ENCODE measurements around the gene DMRTC1. TPM values are rescaled to one million over a fixed set of nuclear protein-coding genes. Genes with fewer than 3 reads are reported as not detected.
"Not testable (repeated sequence)": the region's sequence is repeated elsewhere in the genome, so short reads cannot be mapped to it uniquely, and the experiment has no call there.

Gene DMRTC1, protein sequence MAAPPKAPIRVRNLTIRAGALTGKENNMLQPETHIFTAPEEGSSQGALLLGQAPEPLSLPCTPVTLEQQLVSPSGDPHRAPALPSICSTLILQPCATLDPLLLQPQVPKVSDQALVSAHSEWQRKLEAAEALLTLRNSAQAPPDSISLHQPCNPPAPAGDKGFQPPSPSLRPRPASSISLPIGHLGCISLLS
- 1 to 10 TPM in 1 of 6 donors, under 1 TPM in 4, not detected in 1; 0.20 to 2.1 (median 0.40) TPM for polyA plus RNA-seq (ENCODE audit: low read depth in 6 of 6)

DNA sequence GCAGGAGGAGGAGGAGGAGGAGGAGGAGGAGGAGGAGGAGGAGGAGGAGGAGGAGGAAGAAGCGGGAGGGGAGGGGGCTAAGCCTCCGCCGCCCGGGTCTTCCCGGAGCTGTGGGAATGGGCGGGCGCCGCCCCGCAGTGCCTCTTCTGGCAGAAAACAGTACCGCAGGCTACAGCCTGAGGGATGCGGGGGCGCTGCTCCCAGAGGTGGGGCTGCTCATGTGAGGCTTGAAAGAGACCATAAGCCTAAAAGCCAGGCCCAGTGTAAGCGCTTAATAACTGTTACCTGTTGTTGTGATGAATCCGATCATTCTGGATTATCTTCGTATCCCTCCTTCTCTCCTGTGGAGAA lies at the start of gene DMRTC1:
TSS of gene DMRTC1 (minus strand) at position 19 of the 351 bp plus-strand sequence. CDS start 68,143 bp downstream, outside the sequence.
- H3K9me3 Mint-ChIP-seq, DNase-seq, H3K36me3 Mint-ChIP-seq, H3K4me1 Mint-ChIP-seq, H3K27ac Mint-ChIP-seq, H3K27me3 Mint-ChIP-seq: not testable (repeated sequence)
- H3K4me3 Mint-ChIP-seq: peak within 1 kb of the TSS in 1 of 8 donors; percentile 82
- ATAC-seq (ENCODE audit: low read depth in 2 of 2): peak; percentile 78 to 82

DNA sequence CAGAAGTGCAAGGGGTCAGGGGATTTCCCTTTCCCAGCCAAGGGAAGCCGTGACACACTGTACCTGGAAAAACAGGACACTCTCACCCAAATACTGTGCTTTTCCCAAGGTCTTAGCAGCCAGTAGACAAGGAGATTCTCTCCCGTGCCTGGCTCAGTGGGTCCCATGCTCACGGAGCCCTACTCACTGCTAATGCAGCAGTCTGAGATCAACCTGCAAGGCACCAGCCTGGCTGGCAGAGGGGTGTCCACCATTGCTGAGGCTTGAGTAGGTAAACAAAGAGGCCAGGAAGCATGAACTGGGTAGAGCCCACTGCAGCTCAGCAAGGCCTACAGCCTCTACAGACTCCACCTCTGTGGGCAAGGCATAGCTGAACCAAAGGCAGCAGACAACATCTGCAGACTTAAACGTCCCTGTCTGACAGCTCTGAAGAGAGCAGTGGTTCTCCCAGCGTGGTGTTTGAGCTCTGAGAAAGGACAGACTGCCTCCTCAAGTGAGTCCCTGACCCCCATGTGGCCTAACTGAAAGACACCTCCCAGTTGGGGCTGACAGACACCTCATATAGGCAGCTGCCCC lies 37.3 kb upstream of the DMRTC1 start:
- H3K4me3 Mint-ChIP-seq; H3K4me1 Mint-ChIP-seq; H3K27ac Mint-ChIP-seq; H3K36me3 Mint-ChIP-seq; H3K27me3 Mint-ChIP-seq; ATAC-seq (ENCODE audit: low read depth in 2 of 2); DNase-seq: not testable (repeated sequence)
- H3K9me3 Mint-ChIP-seq: peaks cover 3 to 19% (median 9%) of the 10 kb centered on the region in 7 donors

DNA sequence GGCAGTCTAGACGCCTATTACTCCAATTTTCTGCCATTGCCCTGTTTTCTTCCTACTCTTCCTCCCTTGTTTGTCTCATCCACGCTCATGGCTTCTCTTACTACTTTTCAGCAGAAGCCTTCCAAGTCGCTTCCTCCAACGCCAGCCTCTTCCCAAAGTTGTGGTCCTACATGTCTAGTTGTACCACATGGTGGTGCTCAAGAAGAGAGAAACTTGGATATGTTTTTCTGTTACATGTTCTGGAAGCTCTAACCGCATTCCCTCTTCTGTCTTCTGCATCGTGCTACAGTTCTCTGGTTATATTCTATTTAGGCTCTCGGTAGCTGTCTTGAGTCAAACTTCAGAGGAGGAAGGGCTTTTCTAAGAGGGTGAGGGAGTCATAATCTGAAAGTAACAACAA lies 31.2 kb upstream of the DMRTC1 start:
- not testable (repeated sequence) for H3K36me3 Mint-ChIP-seq; ATAC-seq (ENCODE audit: low read depth in 2 of 2); DNase-seq; H3K27me3 Mint-ChIP-seq; H3K4me3 Mint-ChIP-seq; H3K27ac Mint-ChIP-seq; H3K9me3 Mint-ChIP-seq; H3K4me1 Mint-ChIP-seq

DNA sequence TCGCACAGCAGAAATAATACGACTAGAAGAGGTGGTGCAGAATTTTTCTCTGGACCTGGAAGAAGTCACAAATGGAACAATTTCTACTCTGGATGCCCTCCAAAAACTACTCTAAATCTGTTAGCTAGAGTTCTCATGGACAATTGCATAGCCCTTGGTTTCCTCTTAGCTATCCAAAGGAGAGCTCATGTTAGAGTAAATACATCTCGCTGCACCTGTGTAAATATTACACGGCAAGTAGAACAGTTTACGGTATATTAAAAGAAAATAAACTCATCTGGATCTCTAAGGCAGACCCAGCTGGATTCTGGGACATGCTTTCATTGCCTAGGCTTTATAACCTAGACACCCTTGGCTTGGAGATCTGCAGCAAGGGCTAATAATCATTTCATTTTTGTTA lies 28.2 kb upstream of the DMRTC1 start:
- H3K27ac Mint-ChIP-seq; H3K4me1 Mint-ChIP-seq; H3K36me3 Mint-ChIP-seq; DNase-seq; H3K27me3 Mint-ChIP-seq; ATAC-seq (ENCODE audit: low read depth in 2 of 2); H3K9me3 Mint-ChIP-seq; H3K4me3 Mint-ChIP-seq: not testable (repeated sequence)

DNA sequence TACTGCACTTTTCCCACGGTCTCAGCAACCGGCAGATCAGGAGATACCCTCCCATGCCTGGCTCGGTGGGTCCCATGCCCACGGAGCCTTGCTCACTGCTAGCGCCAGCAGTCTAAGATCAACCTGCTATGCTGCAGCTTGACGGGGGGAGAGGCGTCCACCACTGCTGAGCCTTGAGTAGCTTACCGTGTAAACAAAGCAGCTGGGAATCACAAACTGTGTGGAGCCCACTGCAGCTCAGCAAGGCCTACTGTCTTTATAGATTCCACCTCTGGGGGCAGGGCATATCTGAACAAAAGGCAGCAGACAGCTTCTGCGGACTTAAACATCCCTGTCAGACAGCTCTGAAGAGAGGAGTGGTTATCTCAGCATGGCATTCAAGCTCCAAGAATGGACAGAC lies 16.3 kb upstream of the DMRTC1 start:
- not testable (repeated sequence) for H3K27ac Mint-ChIP-seq; H3K27me3 Mint-ChIP-seq; DNase-seq; H3K36me3 Mint-ChIP-seq; H3K4me3 Mint-ChIP-seq; ATAC-seq (ENCODE audit: low read depth in 2 of 2); H3K9me3 Mint-ChIP-seq; H3K4me1 Mint-ChIP-seq

DNA sequence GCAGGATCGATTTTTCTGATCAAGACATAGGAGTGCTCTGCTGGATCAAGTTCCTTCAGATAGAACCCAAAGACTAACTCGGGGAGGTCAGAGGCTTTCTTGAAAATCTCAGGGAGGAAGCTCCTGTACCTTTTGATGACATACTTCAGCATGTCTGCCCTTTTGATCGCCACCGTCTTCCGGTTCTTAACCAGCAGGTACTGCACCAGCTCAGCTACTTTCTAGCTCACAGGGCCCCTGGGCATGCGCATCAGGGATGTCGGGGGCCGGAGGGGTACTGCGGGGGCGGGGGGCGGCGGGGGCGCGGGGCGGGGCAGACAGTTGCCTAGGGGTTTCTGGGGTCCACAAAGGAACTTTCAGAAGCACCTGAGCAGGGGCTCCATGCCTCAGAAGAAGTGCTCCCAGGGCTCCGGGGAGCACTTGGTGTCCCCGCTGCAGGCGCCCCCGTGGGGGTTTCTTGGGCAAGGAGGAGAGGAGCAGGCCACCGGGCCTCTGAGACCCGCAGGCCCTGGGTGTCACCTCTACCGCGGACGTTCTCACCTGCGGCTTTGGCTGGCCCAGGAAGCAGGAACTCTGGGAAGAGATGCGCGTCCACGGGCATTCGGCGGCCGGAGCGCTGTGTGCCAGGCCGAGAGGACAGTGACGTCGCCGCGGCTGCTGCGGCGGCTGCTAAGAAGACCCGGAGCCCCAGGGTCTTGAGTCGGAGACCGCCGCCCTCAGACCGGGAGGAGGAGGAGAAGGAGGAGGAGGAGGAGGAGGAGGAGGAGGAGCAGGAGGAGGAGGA lies 410 bp downstream of the DMRTC1 start:
- ATAC-seq (ENCODE audit: low read depth in 2 of 2): peak; percentile 77 to 79
- H3K27me3 Mint-ChIP-seq, H3K9me3 Mint-ChIP-seq, H3K36me3 Mint-ChIP-seq, H3K4me1 Mint-ChIP-seq, DNase-seq, H3K27ac Mint-ChIP-seq: not testable (repeated sequence)
- peak overlapping the region in 1 of 8 donors; percentile 82 for H3K4me3 Mint-ChIP-seq

DNA sequence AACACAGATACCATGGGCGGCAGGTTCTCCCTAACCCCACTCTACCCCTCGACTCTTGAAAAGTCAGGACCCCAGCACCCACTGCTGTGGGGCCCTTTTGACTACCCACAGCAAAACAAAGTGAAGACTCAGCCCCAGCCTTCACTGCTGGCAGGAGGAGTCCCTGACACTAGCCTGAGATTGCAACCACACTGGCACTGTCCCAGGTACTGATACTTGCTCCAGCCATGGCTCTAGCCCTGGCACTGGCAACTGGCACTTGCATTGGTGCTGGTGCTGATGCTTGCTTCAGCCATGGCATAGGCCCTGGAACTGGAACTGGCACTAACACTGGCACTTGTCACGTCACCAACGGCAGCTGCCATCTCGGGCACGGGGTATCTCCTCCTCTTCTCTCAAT lies 1.4 kb downstream of the DMRTC1 start:
- H3K9me3 Mint-ChIP-seq; H3K27ac Mint-ChIP-seq; H3K4me1 Mint-ChIP-seq; ATAC-seq (ENCODE audit: low read depth in 2 of 2); H3K36me3 Mint-ChIP-seq; H3K27me3 Mint-ChIP-seq; H3K4me3 Mint-ChIP-seq; DNase-seq: not testable (repeated sequence)

DNA sequence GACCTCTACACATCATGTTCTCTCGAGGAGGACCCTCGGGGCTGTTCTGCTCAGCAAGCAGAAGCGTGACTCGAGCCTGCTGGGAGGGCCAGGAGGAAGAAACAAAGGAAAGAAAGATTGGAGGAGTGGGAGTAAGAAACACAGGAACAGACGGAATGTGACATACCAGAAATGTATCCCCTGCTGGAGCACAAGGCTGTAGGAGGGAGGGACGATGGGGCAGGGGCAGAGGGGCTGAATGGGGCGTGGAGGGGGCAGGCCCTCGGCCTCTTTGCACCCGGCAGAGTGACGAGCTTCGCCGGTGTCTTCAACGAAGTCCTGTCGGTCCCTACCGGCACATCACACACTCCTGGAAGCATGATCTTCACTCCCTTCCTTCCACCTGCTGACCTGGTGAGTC lies 5.7 kb downstream of the DMRTC1 start, which contains the start of gene FAM236A:
TSS of gene FAM236A (plus strand) at position 301 of the 400 bp plus-strand sequence. CDS start at position 358, 57 bp downstream.
- not testable (repeated sequence) for H3K36me3 Mint-ChIP-seq, H3K27me3 Mint-ChIP-seq

DNA sequence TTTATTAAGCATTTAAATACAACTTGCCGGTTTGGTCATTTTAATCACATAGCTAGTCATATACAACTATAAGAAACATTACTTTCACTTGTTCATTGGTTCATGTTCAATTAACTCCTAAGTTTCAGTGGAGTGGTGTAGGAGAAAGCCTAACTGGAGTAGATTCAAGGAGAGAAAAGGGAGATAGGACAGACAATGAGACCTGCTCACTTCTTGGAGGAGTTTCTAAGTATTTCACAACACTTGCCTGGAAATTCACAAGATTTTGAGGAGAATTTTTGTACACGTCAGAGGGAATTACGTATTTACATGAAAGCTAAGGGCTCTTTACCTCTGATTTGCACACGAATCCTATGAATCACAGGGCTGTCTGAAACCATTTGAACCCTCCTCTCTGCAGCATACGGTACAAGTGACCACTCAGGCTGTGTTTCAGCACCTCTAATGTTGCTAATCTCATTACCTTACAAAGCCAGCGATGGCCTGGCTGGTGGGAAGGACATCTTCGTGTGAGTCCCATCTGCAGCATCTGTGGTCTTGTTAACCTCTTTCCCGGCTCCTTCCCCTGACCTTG lies 6.7 kb downstream of the DMRTC1 start:
- not testable (repeated sequence) for H3K27ac Mint-ChIP-seq

More for the DNA sequence above, 5.7 kb downstream of the DMRTC1 start, which contains the start of gene FAM236A:
- ATAC-seq (ENCODE audit: low read depth in 2 of 2); H3K27ac Mint-ChIP-seq; H3K4me3 Mint-ChIP-seq; H3K4me1 Mint-ChIP-seq; H3K9me3 Mint-ChIP-seq; DNase-seq: not testable (repeated sequence)

DNA sequence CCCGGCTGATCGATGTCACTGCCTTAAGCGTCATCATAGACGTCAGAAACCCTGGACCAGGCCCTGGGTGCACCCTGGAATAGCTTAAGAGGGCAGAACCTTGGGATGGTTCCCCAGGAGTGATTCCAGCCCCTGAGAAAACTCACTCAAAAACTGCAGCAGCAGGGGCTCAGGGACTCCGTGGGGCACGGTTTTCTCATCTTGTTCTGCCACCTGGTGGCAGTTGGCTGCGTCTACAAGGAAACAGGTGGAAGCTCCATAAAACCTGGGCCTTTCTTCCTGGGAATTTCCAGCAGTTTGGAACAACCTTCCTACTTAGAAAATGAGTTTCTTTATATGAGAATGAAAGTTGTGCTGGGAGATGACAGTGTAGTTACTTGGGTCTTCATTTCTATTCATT lies 7.2 kb downstream of the DMRTC1 start:
- not testable (repeated sequence) for H3K27ac Mint-ChIP-seq; H3K27me3 Mint-ChIP-seq; H3K9me3 Mint-ChIP-seq; H3K36me3 Mint-ChIP-seq; H3K4me3 Mint-ChIP-seq; ATAC-seq (ENCODE audit: low read depth in 2 of 2); H3K4me1 Mint-ChIP-seq; DNase-seq

More for the DNA sequence above, 6.7 kb downstream of the DMRTC1 start:
- H3K9me3 Mint-ChIP-seq; H3K36me3 Mint-ChIP-seq; DNase-seq; ATAC-seq (ENCODE audit: low read depth in 2 of 2); H3K4me1 Mint-ChIP-seq; H3K4me3 Mint-ChIP-seq; H3K27me3 Mint-ChIP-seq: not testable (repeated sequence)

DNA sequence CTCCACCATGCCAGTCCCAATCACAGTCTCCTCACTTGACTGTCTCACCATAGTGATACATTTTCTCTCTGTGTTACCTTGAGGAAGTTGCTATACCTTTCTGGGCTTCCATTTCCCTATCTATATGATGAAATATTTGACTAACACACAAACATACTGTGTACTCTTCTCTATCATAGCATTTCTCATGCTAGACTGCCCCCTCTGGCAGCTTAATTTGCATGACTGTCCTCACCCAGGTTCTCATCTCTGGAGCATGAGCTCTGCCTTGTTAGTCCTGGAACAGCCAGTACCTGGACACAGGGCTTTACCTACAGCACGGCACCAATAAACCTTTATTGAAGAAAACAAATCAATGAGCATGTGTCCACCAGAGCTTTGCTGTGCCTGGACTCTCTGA lies 11.4 kb downstream of the DMRTC1 start:
- H3K9me3 Mint-ChIP-seq; H3K36me3 Mint-ChIP-seq; H3K27me3 Mint-ChIP-seq; ATAC-seq (ENCODE audit: low read depth in 2 of 2); H3K4me3 Mint-ChIP-seq; DNase-seq; H3K27ac Mint-ChIP-seq; H3K4me1 Mint-ChIP-seq: not testable (repeated sequence)

DNA sequence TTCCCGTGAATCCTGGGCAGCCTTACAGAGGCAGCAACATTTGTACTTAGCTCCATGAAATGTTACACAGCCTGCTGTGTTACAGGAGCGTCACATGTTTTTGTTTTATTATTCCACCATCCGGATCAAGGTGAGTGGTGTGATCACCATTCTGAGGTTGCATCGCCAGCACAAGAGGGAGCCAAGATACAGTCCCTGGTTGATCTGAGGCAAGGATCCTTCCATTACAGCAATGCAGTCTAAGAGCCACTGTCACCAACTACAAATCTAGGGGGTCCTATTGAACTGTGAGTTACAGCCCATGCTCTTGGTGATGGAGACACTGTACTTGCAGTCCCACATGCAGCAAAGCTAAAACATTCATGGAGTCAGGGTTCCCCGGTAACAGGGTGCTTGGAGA lies 27.5 kb downstream of the DMRTC1 start:
- not testable (repeated sequence) for H3K9me3 Mint-ChIP-seq; H3K4me3 Mint-ChIP-seq; H3K36me3 Mint-ChIP-seq; ATAC-seq (ENCODE audit: low read depth in 2 of 2); H3K27me3 Mint-ChIP-seq; H3K27ac Mint-ChIP-seq; H3K4me1 Mint-ChIP-seq; DNase-seq

DNA sequence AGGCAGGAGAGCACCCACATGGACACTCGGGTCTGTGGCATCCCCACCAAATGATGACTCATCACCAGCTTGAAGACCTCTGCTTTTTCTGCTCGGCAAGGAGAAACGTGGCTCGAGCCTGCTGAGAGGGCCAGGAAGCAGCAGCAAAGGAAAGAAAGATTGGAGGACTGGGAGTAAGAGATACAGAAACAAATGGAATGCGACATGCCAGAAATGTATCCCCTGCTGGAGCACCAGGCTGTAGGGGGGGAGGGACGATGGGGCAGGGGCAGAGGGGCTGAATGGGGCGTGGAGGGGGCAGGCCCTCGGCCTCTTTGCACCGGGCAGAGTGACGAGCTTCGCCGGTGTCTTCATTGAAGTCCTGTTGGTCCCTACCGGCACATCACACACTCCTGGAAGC lies 31.3 kb downstream of the DMRTC1 start, which contains the start of gene FAM236C:
TSS of gene FAM236C (plus strand) at position 301 of the 400 bp plus-strand sequence. CDS start 100 bp downstream, outside the sequence.
- DNase-seq; H3K27ac Mint-ChIP-seq; H3K9me3 Mint-ChIP-seq; ATAC-seq (ENCODE audit: low read depth in 2 of 2); H3K4me1 Mint-ChIP-seq; H3K27me3 Mint-ChIP-seq; H3K36me3 Mint-ChIP-seq; H3K4me3 Mint-ChIP-seq: not testable (repeated sequence)

DNA sequence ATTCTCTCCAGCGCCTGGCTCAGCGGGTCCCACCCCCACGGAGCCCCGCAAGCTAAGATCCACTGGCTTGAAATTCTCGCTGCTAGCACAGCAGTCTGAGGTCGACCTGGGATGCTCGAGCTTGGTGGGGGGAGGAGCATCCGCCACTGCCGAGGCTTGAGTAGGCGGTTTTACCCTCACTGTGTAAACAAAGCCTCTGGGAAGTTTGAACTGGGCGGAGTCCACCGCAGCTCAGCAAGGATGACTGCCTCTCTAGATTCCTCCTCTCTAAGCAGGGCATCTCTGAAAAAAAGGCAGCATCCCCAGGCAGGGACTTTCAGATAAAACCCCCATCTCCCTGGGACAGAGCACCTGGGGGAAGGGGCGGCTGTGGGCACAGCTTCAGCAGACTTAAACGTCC lies 53.9 kb downstream of the DMRTC1 start:
- not testable (repeated sequence) for H3K27ac Mint-ChIP-seq; DNase-seq; H3K4me1 Mint-ChIP-seq; H3K4me3 Mint-ChIP-seq; H3K27me3 Mint-ChIP-seq; H3K9me3 Mint-ChIP-seq; H3K36me3 Mint-ChIP-seq; ATAC-seq (ENCODE audit: low read depth in 2 of 2)

Measured in naive B cell (primary cell).